Pons (tissue), 1 donor: Measurements from ENCODE around the gene SMAD6.

ENCODE experiments used
- DNase-seq: peaks from one replicate; pipeline ENCODE4 v3.0.0-alpha.2; 2016; ENCODE audit warnings: low spot score

The SMAD6 gene

DNA sequence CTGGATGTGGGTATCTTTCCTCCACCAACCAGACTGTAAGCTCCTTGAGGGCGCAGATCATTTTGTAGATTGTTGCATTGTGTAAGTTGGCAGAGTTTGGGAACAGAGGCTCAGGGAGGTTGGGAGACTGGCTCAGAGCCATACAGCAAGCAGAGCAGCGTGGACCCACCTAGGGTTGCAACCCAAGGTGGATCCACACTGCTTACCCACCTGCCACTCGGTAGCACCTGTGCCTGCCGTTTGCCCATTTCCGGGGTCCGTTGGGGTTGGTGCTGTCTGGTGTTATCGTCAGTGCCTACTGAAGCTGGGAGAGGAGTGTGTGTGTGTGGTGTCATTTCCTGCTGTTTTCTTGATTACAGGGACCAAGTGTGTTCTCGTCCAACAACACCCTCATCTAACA is 19.0 kb downstream of the SMAD6 start:
- no peak for DNase-seq

GRCh38 chr15:66721501-66721937 is 19.5 kb downstream of the SMAD6 start:
- DNase-seq, result no peak

GRCh38 chr15:66721954-66722353 is 19.9 kb downstream of the SMAD6 start:
- no peak for DNase-seq

GRCh38 chr15:66722757-66723540 is 20.9 kb downstream of the SMAD6 start:
- DNase-seq, result no peak

DNA sequence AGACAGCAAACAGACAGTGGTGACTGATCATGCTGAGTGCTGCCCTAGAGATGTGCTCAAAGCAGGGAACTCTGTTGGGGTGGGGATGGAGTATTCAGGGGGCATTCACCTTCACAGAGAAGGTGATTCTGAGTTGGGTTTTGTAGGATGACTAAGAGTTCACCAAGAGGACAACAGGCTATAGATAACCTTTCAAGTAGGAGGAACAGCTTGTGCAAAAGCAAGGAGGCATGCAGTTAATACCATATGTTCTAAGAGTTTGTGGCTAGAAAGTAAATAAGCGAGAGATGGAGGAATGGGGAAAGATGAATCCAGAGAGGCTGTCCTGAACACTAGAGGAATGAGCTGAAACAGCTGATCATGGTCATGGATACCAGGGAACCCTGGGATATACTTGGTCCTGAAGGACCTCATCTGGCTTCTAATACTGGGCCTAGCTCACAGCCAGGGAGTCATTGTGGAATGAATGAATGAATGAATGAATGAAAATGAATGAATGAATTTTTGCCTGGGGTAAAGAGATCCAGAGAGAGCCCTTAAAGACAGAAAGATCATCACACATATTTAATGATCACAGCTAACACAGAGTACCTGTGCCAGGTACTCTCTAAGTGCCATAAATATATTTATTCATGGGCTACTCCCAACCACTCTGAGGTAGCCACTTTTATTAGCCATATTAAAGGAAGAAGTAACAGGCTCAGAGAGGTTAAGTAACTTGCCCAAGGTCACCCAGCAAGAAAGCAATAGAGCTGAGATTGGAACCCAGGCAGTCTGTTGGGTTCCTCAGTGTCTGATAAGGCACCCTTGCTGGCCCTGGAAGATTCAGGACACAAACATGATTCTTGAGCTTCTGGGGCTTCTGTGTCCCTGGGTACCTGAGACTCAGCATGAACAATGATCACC is 22.0 kb downstream of the SMAD6 start:
- no peak for DNase-seq

- no peak for DNase-seq
Observed at GRCh38 chr15:66724732-66725463, 22.9 kb downstream of the SMAD6 start.

- DNase-seq, result no peak
Observed at GRCh38 chr15:66725464-66725785, 23.4 kb downstream of the SMAD6 start.

DNA sequence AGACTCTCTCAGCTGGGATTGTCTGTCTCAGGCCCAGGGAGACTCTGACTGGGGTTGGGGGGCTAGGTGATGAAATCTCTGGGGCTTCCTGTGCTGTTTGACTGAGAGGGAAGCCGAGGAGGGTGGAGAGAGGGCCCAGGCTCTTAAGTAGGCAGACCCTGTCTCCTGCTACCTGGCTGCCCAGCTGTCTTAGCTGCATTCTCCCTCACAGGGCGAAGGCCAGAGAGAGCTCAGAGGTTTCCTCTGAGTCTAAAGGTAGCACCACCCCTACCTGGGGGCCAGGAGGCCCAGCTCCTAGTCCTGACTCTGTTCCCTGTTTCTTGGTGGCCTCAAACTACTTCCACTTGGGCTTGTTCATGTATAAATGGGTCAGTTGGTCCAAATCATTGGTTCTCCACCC is 24.4 kb downstream of the SMAD6 start:
- no peak for DNase-seq

GRCh38 chr15:66729331-66729951 is 27.4 kb downstream of the SMAD6 start:
- DNase-seq, result no peak

DNA sequence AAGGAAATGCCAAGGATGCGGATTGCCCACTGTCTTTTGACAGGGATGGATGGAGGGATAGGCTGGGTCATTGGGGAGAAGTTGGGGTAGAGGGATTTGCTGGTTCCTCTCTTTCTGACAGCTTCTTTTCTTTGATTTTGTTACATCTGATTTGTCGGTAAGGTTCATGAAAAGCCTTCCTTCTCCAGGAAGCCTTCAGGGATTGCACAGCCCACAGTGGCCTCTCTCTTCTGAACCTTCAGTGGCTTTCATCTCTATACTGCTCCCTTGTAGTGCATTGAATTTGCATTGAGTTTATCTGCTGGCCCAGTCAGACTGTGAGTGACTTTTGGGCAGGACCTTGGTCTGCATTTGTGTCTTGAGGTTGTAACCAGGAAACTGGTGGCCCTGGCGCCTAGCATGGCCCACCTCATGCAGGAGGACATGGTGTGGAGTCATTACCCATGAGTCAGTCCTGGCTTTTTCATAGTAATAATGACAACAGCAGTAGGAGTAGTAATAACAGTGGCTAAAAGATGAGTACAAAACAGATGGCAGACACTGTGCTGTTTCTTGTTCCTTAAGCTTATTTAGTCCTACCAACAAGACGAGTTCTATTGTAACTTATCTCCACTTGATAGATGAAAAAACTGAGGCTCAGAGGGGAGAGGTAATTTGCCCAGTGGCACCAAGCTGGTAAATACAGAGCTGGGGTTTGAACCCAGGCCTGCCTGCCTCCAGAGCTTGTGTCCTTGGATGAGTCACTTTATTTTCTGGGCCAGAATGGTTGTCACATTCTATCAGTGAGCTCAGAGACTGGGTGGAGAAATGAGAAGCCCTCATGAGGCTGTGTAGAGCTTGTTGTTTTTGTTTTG is 28.4 kb downstream of the SMAD6 start:
- DNase-seq, result no peak

GRCh38 chr15:66733976-66734375 is 31.9 kb downstream of the SMAD6 start:
- DNase-seq, result peak; percentile 36

- peak; percentile 13 for DNase-seq
Observed at GRCh38 chr15:66734961-66735908, 33.2 kb downstream of the SMAD6 start.

GRCh38 chr15:66735909-66736305 is 33.9 kb downstream of the SMAD6 start:
- peak; percentile 5 for DNase-seq

DNA sequence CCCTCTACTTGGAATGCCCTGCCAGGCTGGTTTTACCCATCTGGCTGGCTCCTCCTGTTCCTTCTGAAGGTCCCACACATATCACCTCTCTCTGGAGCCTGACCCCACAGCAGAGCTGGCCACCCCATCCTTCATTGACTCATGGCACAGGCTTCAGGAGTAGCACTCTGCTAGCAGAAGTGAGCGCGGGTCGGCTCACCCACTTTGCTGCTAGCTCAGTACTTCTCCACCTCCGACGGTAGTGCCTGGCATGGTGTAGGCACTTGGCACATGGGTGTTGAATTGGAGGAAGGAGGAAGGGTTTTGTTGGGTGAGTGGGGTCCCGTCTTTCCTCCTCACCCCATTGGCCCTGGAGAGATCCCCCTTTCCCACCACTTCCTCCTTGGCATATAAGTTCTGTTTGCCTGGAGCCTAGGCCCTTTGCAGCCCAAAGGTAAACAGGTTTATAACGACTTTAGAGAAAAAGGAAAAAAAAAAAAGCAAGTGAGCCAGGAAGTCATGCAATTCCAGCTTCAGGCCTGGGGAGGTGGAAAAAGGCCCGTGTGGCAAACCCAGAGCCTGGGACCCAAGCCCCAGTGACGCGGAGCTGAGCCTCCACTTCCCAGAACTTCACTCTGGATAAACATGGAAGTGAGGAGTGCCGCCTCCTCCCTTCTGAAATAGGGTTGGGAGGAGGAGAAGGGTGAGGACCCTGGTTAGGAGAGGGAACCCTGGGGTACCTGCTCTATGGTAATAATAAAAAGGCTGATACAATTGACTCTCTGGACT is 35.4 kb downstream of the SMAD6 start:
- DNase-seq, result no peak

GRCh38 chr15:66738116-66738515 is 36.1 kb downstream of the SMAD6 start:
- no peak for DNase-seq

- no peak for DNase-seq
Observed at GRCh38 chr15:66738595-66738994, 36.6 kb downstream of the SMAD6 start.

DNA sequence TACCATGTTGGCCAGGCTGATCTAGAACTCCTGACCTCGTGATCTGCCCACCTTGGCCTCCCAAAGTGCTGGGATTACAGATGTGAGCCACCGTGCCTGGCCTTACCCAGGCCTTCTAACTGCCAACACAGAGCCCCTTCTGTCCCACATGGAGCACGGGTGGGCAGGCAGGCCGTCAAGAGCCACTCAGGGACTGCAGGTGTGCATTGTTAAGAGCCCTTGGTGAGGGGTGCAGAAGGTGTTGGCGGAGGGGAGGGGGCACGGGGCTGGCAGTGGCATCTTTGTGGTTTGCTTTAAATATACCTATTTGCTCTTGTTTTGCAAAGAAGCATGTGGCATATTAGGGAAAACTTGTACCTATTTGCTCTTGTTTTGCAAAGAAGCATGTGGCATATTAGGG is 37.3 kb downstream of the SMAD6 start:
- no peak for DNase-seq

- no peak for DNase-seq
Observed at GRCh38 chr15:66740802-66741201, 38.8 kb downstream of the SMAD6 start.

DNA sequence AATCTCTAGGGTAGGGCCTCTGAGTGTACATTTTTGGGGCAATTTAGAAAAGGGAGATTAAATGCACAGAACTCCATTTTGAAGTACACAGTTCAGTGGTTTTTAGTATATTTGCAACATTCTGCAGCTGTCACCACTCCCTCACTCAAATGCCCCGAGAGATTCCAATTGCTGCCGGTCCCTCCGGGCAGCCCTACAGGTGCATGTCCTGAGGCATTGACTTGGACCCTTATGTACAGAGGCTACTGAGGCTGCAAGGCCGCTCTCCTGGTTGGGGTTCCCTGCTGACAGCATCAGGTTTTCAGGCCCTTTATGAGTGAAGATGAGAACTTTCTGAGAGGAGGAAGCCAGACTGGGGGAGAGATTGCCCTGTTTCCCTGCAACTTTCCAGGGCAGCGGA is 39.6 kb downstream of the SMAD6 start:
- DNase-seq, result no peak
